ENCODE measurements around the gene FBN2.

GRCh38 chr5:128243958-128244582 lies 294.0 kb downstream of the FBN2 start:
- TF ChIP-seq EZH2 (IDR thresholded peaks at IDR 0.05; ENCODE audit: borderline replicate concordance, low read depth, low read length, poor library complexity, severe bottlenecking), result no peak
- TF ChIP-seq, protein P1, sequence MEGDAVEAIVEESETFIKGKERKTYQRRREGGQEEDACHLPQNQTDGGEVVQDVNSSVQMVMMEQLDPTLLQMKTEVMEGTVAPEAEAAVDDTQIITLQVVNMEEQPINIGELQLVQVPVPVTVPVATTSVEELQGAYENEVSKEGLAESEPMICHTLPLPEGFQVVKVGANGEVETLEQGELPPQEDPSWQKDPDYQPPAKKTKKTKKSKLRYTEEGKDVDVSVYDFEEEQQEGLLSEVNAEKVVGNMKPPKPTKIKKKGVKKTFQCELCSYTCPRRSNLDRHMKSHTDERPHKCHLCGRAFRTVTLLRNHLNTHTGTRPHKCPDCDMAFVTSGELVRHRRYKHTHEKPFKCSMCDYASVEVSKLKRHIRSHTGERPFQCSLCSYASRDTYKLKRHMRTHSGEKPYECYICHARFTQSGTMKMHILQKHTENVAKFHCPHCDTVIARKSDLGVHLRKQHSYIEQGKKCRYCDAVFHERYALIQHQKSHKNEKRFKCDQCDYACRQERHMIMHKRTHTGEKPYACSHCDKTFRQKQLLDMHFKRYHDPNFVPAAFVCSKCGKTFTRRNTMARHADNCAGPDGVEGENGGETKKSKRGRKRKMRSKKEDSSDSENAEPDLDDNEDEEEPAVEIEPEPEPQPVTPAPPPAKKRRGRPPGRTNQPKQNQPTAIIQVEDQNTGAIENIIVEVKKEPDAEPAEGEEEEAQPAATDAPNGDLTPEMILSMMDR (conservative IDR thresholded peaks at IDR 0.05; ENCODE audit: low read depth, low read length), result no peak

Measured in A673 (cell line).